ENCODE results near the gene CSTB. TPM values are rescaled to one million over a fixed set of nuclear protein-coding genes. Genes with fewer than 3 reads are reported as not detected.

CSTB gene
- total and polyA plus RNA-seq, 4 donors = 3.8 to 62.4 (median 33.7) TPM

DNA sequence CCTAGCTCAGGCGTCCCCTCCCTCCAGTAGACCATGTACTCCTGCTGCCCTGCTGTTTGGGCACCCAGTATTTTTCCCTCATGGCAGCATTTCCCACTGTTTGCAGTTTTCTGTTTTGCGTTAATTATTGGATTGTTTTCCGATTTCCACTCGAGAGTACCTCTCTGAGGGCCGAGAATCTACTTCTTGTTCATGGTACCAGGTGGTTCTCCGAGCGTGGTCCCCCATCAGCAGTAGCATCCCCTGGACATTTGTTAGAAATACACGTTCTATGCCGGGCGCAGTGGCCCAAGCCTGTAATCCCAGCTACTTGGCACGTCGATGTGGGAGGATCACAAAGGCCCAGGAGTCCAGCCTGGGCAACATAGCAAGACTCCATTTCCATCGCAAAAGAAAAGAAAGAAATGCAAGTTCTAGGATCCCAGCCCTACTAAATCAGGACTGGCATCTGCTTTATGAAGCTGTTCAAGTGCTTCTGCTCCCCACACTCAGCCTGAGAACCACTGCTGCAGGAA, 14.0 kb upstream of the CSTB start:
- no peak for DNase-seq (ENCODE audit: low spot score)
- Histone ChIP-seq H3K9ac (ENCODE audit: low read depth in 1 of 2, low read length in 2 of 2) (peak overlapping the region; percentile 58 to 64), H3K27me3 (ENCODE audit: control insufficient read depth in 4 of 4, insufficient read depth in 4 of 4, low read length in 3 of 4) (no peaks in the 10 kb centered on the region), H3K36me3 (ENCODE audit: control insufficient read depth in 4 of 4, insufficient read depth in 3 of 4, low read depth in 1 of 4, low read length in 3 of 4) (peaks cover 3 to 25% (median 8%) of the 10 kb centered on the region in 4 donors), H3K27ac (ENCODE audit: low read depth in 1 of 2, low read length in 2 of 2) (peak overlapping the region in 1 of 2 donors; percentile 0), H3K4me1 (ENCODE audit: control insufficient read depth in 4 of 4, insufficient read depth in 4 of 4, low read length in 3 of 4) (peaks cover 0 to 12% (median 10%) of the 10 kb centered on the region in 4 donors), H3K4me3 (ENCODE audit: low read depth in 1 of 3, low read length in 3 of 3) (peak overlapping the region; percentile 53 to 92 (median 74)), H3K9me3 (ENCODE audit: control insufficient read depth in 4 of 4, low read length in 3 of 4) (no peaks in the 10 kb centered on the region)
- WGBS = 13% methylated on average over 13 of the region's 13 CpGs
- TF ChIP-seq FOXA1 (IDR thresholded peaks at IDR 0.05) (no peak), GABPA (IDR thresholded peaks at IDR 0.05 in 1 of 2, conservative IDR thresholded peaks at IDR 0.05 in 1 of 2) (no peak), JUND (IDR thresholded peaks at IDR 0.05) (no peak), SP1 (IDR thresholded peaks at IDR 0.05) (no peak), FOXA2 (IDR thresholded peaks at IDR 0.05) (no peak), RAD21 (IDR thresholded peaks at IDR 0.05) (no peak), HNF4G (IDR thresholded peaks at IDR 0.05) (no peak)
- TF ChIP-seq, protein P1, sequence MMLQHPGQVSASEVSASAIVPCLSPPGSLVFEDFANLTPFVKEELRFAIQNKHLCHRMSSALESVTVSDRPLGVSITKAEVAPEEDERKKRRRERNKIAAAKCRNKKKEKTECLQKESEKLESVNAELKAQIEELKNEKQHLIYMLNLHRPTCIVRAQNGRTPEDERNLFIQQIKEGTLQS (IDR thresholded peaks at IDR 0.05) = no peak
- TF ChIP-seq, protein P2, sequence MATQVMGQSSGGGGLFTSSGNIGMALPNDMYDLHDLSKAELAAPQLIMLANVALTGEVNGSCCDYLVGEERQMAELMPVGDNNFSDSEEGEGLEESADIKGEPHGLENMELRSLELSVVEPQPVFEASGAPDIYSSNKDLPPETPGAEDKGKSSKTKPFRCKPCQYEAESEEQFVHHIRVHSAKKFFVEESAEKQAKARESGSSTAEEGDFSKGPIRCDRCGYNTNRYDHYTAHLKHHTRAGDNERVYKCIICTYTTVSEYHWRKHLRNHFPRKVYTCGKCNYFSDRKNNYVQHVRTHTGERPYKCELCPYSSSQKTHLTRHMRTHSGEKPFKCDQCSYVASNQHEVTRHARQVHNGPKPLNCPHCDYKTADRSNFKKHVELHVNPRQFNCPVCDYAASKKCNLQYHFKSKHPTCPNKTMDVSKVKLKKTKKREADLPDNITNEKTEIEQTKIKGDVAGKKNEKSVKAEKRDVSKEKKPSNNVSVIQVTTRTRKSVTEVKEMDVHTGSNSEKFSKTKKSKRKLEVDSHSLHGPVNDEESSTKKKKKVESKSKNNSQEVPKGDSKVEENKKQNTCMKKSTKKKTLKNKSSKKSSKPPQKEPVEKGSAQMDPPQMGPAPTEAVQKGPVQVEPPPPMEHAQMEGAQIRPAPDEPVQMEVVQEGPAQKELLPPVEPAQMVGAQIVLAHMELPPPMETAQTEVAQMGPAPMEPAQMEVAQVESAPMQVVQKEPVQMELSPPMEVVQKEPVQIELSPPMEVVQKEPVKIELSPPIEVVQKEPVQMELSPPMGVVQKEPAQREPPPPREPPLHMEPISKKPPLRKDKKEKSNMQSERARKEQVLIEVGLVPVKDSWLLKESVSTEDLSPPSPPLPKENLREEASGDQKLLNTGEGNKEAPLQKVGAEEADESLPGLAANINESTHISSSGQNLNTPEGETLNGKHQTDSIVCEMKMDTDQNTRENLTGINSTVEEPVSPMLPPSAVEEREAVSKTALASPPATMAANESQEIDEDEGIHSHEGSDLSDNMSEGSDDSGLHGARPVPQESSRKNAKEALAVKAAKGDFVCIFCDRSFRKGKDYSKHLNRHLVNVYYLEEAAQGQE (IDR thresholded peaks at IDR 0.05) = no peak
- TF ChIP-seq, protein P3, sequence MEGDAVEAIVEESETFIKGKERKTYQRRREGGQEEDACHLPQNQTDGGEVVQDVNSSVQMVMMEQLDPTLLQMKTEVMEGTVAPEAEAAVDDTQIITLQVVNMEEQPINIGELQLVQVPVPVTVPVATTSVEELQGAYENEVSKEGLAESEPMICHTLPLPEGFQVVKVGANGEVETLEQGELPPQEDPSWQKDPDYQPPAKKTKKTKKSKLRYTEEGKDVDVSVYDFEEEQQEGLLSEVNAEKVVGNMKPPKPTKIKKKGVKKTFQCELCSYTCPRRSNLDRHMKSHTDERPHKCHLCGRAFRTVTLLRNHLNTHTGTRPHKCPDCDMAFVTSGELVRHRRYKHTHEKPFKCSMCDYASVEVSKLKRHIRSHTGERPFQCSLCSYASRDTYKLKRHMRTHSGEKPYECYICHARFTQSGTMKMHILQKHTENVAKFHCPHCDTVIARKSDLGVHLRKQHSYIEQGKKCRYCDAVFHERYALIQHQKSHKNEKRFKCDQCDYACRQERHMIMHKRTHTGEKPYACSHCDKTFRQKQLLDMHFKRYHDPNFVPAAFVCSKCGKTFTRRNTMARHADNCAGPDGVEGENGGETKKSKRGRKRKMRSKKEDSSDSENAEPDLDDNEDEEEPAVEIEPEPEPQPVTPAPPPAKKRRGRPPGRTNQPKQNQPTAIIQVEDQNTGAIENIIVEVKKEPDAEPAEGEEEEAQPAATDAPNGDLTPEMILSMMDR (IDR thresholded peaks at IDR 0.05; ENCODE audit: low read depth, low read length, missing input control) = no peak

DNA sequence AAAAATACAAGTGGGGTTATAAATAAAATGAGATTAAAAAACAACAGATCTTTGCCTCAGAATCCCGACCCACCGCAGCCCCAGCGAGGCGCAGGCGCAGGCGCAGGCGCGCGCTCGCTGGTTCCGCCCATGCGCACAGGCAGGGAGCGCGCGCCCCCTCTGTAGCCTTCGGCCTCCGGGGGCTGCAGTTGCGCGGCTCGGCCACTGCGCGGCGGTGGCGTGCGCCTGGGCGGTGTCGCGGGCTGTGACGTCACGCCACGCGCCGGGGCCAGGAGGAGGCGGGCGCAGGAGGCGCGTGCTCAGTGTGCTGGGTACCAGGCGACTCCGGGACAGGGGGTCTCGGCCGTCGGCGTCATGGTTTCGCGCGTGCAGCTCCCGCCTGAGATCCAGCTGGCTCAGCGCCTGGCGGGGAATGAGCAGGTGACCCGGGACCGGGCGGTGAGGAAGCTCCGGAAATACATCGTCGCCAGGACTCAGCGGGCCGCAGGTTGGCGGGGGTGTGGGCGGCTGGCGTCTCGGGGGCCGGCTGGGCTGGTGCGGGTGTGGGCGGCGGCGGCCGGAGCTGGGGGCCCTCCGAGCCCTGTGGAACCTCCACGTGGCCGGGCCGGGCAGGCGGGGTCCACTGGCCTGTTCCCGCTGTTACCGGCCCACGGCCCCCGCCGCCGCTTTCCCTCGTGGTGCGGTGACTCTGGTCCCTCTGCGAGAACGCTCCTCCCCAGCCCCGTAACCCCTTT, 13.3 kb upstream of the CSTB start, which contains the start of gene RRP1:
Gene RRP1, plus strand, starts transcription at position 302 of the 734 bp plus-strand sequence. Its CDS starts 53 bp downstream, at position 355.
- Histone ChIP-seq H3K4me1 (ENCODE audit: control insufficient read depth in 4 of 4, insufficient read depth in 4 of 4, low read length in 3 of 4) (peaks cover 0 to 12% (median 10%) of the 10 kb centered on the region in 4 donors), H3K9ac (ENCODE audit: low read depth in 1 of 2, low read length in 2 of 2) (peak within 1 kb of the TSS; percentile 81 to 94), H3K27me3 (ENCODE audit: control insufficient read depth in 4 of 4, insufficient read depth in 4 of 4, low read length in 3 of 4) (no peaks in the 10 kb centered on the region), H3K36me3 (ENCODE audit: control insufficient read depth in 4 of 4, insufficient read depth in 3 of 4, low read depth in 1 of 4, low read length in 3 of 4) (peaks cover 3 to 25% (median 8%) of the 10 kb centered on the region in 4 donors), H3K4me3 (ENCODE audit: low read depth in 1 of 3, low read length in 3 of 3) (peak within 1 kb of the TSS; percentile 53 to 92 (median 74)), H3K9me3 (ENCODE audit: control insufficient read depth in 4 of 4, low read length in 3 of 4) (no peaks in the 10 kb centered on the region), H3K27ac (ENCODE audit: low read depth in 1 of 2, low read length in 2 of 2) (peak within 1 kb of the TSS; percentile 81 to 94)
- peak; percentile 96 for DNase-seq (ENCODE audit: low spot score)
- no peak for TF ChIP-seq FOXA2 (IDR thresholded peaks at IDR 0.05)
- no peak for TF ChIP-seq NR2F2 (IDR thresholded peaks at IDR 0.05)
- TF ChIP-seq, protein P2 (IDR thresholded peaks at IDR 0.05) = no peak
- no peak for TF ChIP-seq JUND (IDR thresholded peaks at IDR 0.05)
- TF ChIP-seq RAD21 (IDR thresholded peaks at IDR 0.05) = peak in 1 of 2 donors; percentile 49
- no peak for TF ChIP-seq YY1 (IDR thresholded peaks at IDR 0.05)
- TF ChIP-seq SP1 (IDR thresholded peaks at IDR 0.05) = no peak
- TF ChIP-seq, protein P4, sequence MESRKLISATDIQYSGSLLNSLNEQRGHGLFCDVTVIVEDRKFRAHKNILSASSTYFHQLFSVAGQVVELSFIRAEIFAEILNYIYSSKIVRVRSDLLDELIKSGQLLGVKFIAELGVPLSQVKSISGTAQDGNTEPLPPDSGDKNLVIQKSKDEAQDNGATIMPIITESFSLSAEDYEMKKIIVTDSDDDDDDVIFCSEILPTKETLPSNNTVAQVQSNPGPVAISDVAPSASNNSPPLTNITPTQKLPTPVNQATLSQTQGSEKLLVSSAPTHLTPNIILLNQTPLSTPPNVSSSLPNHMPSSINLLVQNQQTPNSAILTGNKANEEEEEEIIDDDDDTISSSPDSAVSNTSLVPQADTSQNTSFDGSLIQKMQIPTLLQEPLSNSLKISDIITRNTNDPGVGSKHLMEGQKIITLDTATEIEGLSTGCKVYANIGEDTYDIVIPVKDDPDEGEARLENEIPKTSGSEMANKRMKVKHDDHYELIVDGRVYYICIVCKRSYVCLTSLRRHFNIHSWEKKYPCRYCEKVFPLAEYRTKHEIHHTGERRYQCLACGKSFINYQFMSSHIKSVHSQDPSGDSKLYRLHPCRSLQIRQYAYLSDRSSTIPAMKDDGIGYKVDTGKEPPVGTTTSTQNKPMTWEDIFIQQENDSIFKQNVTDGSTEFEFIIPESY (IDR thresholded peaks at IDR 0.05) = no peak
- no peak for TF ChIP-seq FOXA1 (IDR thresholded peaks at IDR 0.05)
- TF ChIP-seq, protein P3 (IDR thresholded peaks at IDR 0.05; ENCODE audit: low read depth, low read length, missing input control) = peak; percentile 100
- under 1% methylated on average over 83 of the region's 83 CpGs for WGBS
